ENCODE data around the gene CMSS1.

DNA sequence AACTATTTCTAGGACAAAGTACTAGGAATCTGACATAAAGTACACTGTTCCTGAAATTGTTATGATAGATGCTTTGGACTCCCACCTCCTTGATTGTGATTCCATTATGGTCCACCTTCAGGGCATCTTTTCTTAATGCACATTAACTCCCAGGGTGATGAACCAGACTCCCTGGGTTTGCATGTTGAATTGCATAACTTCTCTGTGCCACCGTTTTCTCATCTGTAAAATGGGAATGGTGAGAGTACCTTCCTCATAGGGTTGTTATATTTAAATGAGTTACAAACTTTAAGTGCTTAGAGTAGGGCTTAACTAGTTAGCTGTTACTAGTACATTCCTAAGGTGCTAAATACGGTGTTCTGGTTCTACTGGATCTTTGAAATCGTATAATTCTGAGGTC lies 81.9 kb downstream of the CMSS1 start:
- TF ChIP-seq, protein P1, sequence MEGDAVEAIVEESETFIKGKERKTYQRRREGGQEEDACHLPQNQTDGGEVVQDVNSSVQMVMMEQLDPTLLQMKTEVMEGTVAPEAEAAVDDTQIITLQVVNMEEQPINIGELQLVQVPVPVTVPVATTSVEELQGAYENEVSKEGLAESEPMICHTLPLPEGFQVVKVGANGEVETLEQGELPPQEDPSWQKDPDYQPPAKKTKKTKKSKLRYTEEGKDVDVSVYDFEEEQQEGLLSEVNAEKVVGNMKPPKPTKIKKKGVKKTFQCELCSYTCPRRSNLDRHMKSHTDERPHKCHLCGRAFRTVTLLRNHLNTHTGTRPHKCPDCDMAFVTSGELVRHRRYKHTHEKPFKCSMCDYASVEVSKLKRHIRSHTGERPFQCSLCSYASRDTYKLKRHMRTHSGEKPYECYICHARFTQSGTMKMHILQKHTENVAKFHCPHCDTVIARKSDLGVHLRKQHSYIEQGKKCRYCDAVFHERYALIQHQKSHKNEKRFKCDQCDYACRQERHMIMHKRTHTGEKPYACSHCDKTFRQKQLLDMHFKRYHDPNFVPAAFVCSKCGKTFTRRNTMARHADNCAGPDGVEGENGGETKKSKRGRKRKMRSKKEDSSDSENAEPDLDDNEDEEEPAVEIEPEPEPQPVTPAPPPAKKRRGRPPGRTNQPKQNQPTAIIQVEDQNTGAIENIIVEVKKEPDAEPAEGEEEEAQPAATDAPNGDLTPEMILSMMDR (IDR thresholded peaks at IDR 0.05): no peak
- no peak for TF ChIP-seq POLR2A (IDR thresholded peaks at IDR 0.05)
